Progenitor cell of endocrine pancreas (in vitro differentiated cells): ENCODE results near the gene ENAH. TPM values are rescaled to one million over a fixed set of nuclear protein-coding genes. Genes with fewer than 3 reads are reported as not detected.
A peak's percentile ranks its signal among the peaks of the same experiment; 100 is the strongest.

ENCODE experiments used
- DNase-seq: peaks from one replicate; pipeline ENCODE4 v3.0.0; 2021; ENCODE audit warnings: low spot score; ENCODE audit not compliant: unreplicated experiment
- H3K27ac Mint-ChIP-seq: 2 replicates; pipeline ENCODE4 v1.8.0; 2021; ENCODE audit warnings: mild to moderate bottlenecking, moderate library complexity, mixed read lengths
- H3K27me3 Mint-ChIP-seq: 2 replicates; pipeline ENCODE4 v1.8.0; 2021; ENCODE audit warnings: mixed read lengths
- H3K36me3 Mint-ChIP-seq: 2 replicates; pipeline ENCODE4 v1.8.0; 2022; ENCODE audit warnings: mixed read lengths; ENCODE audit not compliant: insufficient read depth
- H3K4me1 Mint-ChIP-seq: 2 replicates; pipeline ENCODE4 v1.8.0; 2021; ENCODE audit warnings: low read depth, mixed read lengths
- H3K4me3 Mint-ChIP-seq: 2 replicates; pipeline ENCODE4 v1.8.0; 2021; ENCODE audit warnings: low read depth, mild to moderate bottlenecking, moderate library complexity, mixed read lengths
- H3K9me3 Mint-ChIP-seq: 2 replicates; pipeline ENCODE4 v1.8.0; 2021; ENCODE audit warnings: low read depth, mixed read lengths
- total RNA-seq: library from RNA; stranded (reverse); gene quantifications from 2 replicates; pipeline ENCODE4 v1.2.1, GENCODE V29; 2021
- TF ChIP-seq, protein P1 (sequence below): fragments of 200-600 bp; sonication (generic); IDR thresholded peaks from one replicate; pipeline ENCODE4 v1.5.0; 2021; ENCODE audit warnings: antibody characterized with exemption, mild to moderate bottlenecking; ENCODE audit not compliant: unreplicated experiment

ENAH gene
- total RNA-seq, 1 donor from 2014 or later: 217 TPM

DNA sequence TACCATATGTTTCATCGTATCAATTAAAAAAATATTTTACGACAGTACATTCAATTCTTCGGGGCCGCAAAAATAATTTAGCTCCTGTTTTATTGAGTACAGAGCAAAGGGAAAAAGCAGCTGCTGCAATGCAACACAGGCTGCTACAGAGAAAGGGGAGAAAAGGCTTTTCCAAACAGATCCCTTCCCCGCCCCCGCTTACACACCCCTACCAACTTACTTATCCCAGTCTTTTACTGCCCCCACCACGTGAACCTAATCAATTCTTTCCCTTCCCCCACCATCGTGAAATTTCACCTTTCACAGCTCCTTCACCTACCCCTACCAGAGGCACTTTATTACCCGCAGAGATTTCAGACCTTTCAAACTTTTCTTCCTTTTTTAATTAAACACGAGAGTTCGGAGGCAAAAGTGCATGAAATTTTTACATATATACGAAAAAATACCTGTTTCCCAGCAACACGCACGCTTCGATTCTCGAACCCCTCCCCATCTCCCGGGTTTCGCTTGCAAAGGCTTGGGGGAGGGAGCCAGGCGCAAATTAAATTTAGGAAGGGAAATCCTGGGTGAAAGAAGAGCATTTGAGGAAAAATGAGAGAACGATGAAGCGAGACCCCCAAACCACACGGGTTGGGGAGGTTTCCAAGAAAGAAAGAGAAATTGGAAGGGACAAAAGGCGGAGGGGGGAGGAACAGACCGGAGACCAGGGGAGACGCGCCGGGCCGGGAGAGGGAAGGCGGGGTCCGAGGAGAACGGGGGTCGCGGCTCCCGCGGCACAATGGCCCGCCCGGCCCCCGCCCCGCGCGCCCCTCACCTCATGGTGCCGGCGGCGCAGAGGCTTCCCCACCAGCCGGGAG is 823 bp downstream of the ENAH start:
- H3K27me3 Mint-ChIP-seq: no peaks in the 10 kb centered on the region
- H3K9me3 Mint-ChIP-seq: no peaks in the 10 kb centered on the region
- peaks cover 1% of the 10 kb centered on the region for H3K36me3 Mint-ChIP-seq
- H3K27ac Mint-ChIP-seq: peak overlapping the region; percentile 90
- DNase-seq: peak; percentile 12
- peak overlapping the region; percentile 85 for H3K4me3 Mint-ChIP-seq
- H3K4me1 Mint-ChIP-seq: peaks cover 33% of the 10 kb centered on the region
- TF ChIP-seq, protein P1, sequence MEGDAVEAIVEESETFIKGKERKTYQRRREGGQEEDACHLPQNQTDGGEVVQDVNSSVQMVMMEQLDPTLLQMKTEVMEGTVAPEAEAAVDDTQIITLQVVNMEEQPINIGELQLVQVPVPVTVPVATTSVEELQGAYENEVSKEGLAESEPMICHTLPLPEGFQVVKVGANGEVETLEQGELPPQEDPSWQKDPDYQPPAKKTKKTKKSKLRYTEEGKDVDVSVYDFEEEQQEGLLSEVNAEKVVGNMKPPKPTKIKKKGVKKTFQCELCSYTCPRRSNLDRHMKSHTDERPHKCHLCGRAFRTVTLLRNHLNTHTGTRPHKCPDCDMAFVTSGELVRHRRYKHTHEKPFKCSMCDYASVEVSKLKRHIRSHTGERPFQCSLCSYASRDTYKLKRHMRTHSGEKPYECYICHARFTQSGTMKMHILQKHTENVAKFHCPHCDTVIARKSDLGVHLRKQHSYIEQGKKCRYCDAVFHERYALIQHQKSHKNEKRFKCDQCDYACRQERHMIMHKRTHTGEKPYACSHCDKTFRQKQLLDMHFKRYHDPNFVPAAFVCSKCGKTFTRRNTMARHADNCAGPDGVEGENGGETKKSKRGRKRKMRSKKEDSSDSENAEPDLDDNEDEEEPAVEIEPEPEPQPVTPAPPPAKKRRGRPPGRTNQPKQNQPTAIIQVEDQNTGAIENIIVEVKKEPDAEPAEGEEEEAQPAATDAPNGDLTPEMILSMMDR: no peak

DNA sequence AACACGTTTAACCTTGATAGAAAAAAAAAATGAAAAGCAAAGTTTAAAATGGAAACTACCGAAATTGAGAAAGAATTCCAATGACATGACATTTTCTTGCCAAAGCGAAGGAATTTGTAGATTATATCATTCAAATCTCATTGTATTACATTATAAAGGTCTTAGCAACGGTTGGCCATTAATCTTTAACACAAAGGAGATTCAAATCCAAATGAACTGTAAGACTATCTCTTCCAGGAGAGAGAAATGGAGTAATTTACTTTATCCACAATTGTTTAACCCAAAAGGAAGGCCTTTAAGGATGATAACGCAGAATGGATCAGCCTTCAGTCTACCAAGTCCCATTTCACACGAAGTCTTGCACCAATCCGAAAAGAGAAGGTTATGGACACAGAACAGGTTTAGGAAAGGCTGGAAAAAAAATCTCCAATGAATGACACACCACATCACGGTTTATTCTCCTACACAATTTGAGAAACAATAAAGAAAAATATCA is 1.5 kb downstream of the ENAH start:
- no peak for DNase-seq
- peak overlapping the region; percentile 90 for H3K27ac Mint-ChIP-seq
- peaks cover 1% of the 10 kb centered on the region for H3K36me3 Mint-ChIP-seq
- H3K27me3 Mint-ChIP-seq: no peaks in the 10 kb centered on the region
- TF ChIP-seq, protein P1: no peak
- no peaks in the 10 kb centered on the region for H3K9me3 Mint-ChIP-seq
- peak overlapping the region; percentile 85 for H3K4me3 Mint-ChIP-seq
- H3K4me1 Mint-ChIP-seq: peaks cover 33% of the 10 kb centered on the region

DNA sequence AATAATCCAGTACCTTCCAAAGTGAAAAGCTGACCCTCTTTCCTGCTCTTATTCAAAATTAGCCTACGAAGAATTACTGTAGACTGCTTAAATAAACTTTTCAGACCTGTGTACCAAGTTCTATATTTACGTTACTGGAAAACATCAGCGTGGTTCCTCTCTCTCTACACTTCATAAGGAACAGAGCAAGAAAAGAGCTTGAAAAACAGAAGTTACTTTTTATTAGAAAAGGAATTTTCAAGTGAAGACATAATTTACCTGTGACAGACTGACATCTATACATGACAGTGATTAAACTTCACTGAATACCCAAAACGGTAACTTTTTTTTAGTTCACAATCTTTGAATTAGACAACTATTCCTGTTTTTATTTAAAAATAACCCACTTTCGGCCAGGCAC is 2.7 kb downstream of the ENAH start:
- H3K4me1 Mint-ChIP-seq: peaks cover 38% of the 10 kb centered on the region

DNA sequence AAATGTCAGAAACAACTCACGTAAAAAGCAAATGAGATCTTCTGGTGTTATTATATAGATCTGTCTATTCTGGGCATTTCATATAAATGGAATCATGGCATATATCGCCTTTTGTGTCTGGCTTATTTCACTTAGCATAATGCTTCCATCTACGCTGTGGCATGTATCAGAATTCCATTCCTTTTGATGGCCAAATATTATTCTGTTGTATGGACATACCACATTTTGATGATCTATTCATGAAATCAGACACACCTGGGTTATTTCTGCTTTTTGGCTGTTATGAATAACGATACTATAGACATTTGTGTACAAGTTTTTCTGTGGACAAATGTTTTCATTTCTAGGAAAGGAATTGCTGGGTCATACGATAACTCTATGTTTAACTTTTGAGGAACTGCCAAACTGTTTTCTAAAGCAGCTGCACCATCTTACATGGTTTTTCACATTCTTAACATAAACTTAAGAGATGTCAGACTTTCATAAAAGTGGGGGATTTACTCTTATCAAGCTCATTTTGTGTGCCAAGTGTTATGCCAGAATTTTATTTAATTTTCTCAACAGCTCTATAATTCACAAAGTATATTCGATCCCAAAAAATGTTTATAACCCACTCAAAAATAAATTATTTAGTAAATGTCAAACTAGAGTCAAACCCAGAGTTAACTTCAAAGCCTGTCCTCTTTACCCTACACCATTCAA is 7.6 kb downstream of the ENAH start:
- TF ChIP-seq, protein P1: no peak
- no peak for DNase-seq

More for the DNA sequence above, 2.7 kb downstream of the ENAH start:
- no peak for DNase-seq
- no peaks in the 10 kb centered on the region for H3K27me3 Mint-ChIP-seq
- H3K9me3 Mint-ChIP-seq: peaks cover 3% of the 10 kb centered on the region
- TF ChIP-seq, protein P1: no peak
- peak overlapping the region; percentile 85 for H3K27ac Mint-ChIP-seq
- H3K36me3 Mint-ChIP-seq: peaks cover 5% of the 10 kb centered on the region
- H3K4me3 Mint-ChIP-seq: peak overlapping the region; percentile 85

DNA sequence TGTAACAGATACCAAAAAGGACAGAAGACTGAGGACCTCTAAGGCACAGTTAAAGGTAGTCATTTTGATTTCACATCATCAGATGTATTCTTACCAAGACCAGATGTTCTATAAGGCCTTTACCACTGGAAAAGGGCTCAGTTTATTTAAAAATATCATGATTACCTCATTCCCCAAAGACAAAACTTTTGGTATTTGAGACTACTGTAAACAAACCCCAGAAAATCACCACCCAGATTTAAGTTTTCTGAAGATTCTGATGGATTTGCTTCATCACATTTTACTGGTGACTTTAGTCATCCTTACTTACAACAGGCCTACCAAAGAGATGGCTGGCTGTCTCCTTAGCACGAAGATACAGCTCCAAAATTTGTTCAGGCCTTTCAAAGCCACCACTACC is 8.3 kb downstream of the ENAH start:
- H3K4me1 Mint-ChIP-seq: peaks cover 28% of the 10 kb centered on the region
- no peak overlapping the region for H3K27ac Mint-ChIP-seq
- no peaks in the 10 kb centered on the region for H3K27me3 Mint-ChIP-seq
- TF ChIP-seq, protein P1: no peak
- no peak overlapping the region for H3K4me3 Mint-ChIP-seq
- H3K36me3 Mint-ChIP-seq: peaks cover 24% of the 10 kb centered on the region
- DNase-seq: no peak
- peaks cover 6% of the 10 kb centered on the region for H3K9me3 Mint-ChIP-seq

More for the DNA sequence above, 7.6 kb downstream of the ENAH start:
- Mint-ChIP-seq H3K27me3 (no peaks in the 10 kb centered on the region), H3K27ac (no peak overlapping the region), H3K9me3 (peaks cover 6% of the 10 kb centered on the region), H3K4me3 (no peak overlapping the region), H3K4me1 (peaks cover 32% of the 10 kb centered on the region), H3K36me3 (peaks cover 21% of the 10 kb centered on the region)
